Astrocyte (in vitro differentiated cells and primary cell): ENCODE results near the gene MYT1.

Experiments
- EZH2 ChIP-seq: IDR thresholded peaks from 2 replicates; pipeline ENCODE4 v1.6.1; 2012; ENCODE audit warnings: mild to moderate bottlenecking, low read length, inconsistent platforms; ENCODE audit not compliant: insufficient read depth
- TF ChIP-seq, protein P1 (sequence below): IDR thresholded peaks from 2 replicates; pipeline ENCODE4 v1.5.1; 2011; ENCODE audit warnings: low read depth, mild to moderate bottlenecking, inconsistent platforms, low read length, moderate library complexity; ENCODE audit not compliant: insufficient read depth

DNA sequence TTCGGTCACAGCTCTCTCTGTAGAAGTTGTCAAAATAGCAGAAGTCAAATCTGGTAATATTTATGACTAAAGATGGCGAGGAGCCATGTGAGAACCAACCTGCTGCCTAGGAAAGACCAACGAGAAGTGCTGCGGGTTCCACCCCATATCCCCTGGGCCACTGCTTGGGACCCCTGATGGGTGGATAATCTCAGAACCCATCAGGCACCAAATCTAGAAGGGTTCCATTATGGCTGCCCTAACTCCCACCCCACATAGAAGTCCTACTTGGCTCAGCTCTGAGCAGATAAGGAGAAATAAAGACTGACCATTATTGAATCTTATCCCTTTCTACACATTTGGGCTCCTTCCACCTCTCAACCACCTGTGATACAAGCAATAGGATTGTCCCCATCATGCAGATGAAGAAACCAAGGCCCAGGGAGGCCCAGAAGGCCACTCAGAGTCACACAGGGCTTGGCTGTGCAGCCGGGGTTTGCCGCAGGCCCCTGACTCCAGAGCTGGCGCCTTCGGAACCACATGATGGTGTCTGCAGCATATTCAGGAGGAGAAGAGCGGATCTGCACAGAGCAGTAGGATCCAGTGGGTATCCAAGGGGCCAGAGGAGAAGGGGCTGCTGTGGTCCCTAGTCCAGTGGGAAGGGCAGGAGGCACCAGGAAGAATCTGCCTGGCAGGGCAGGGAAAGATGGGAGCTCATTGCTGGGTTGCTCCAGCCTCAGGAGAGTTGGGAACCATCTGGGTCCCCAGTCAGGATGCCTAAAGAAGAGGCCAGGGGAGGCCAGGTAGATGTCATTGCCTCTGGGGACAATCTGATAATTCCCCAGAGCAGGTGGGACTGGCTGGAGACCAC, 81.7 kb downstream of the MYT1 start:
- TF ChIP-seq, protein P1, sequence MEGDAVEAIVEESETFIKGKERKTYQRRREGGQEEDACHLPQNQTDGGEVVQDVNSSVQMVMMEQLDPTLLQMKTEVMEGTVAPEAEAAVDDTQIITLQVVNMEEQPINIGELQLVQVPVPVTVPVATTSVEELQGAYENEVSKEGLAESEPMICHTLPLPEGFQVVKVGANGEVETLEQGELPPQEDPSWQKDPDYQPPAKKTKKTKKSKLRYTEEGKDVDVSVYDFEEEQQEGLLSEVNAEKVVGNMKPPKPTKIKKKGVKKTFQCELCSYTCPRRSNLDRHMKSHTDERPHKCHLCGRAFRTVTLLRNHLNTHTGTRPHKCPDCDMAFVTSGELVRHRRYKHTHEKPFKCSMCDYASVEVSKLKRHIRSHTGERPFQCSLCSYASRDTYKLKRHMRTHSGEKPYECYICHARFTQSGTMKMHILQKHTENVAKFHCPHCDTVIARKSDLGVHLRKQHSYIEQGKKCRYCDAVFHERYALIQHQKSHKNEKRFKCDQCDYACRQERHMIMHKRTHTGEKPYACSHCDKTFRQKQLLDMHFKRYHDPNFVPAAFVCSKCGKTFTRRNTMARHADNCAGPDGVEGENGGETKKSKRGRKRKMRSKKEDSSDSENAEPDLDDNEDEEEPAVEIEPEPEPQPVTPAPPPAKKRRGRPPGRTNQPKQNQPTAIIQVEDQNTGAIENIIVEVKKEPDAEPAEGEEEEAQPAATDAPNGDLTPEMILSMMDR, result no peak
- TF ChIP-seq EZH2, result no peak
